Measurements from ENCODE around the gene USH1C. TPM values are rescaled to one million over a fixed set of nuclear protein-coding genes. Genes with fewer than 3 reads are reported as not detected.

USH1C gene
- total RNA-seq, 1 donor from 2014 or later: not detected

DNA sequence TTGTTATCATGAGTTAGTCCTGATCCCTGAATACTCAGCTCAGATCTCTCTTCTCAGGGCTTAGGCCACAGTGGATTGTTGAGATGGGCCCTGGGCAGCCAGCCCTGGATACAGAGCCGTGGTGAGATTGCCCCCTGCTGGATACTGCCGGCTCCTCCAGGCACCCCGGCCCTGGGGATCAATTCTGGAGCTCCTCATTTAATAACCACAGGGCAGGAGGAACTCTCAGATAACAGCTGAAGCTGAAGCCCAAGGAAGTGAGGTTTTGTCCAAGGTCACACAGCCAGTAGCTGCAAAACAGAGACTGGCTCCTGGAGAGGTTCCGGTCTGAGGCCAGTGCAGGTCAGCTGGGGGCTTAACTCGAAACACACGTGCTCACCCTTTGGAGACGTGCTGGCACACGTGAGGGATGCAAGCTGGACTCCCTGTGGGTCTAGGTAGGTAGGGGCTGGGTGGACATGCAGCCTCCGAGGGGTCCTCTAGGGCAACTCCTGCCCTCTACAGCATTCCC lies 16.0 kb downstream of the USH1C start:
- no peak for DNase-seq (ENCODE audit: low spot score in 2 of 2)
- intact Hi-C loops (cut with DNase I): no loop called here
- H3K27ac ChIP-seq: no peak overlapping the region

DNA sequence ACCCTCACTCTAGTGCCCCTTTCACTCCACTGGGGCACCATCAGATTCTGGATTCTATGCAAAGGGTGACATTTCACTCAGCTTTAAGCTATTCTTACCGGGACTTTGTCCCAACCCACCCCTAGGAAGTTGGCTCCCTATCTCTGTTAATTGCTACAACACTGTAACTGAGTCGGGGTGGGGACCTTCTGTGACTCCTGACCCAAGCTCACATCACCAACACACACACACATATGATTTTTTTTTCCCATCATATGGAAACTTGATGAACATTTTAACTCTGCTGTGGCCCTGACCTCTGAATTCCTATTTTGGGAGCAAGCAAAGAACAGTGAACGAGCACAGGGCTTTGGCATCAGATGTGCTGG lies 16.6 kb downstream of the USH1C start:
- intact Hi-C loops (cut with DNase I): no loop called here
- DNase-seq (ENCODE audit: low spot score in 2 of 2): no peak

More for the DNA sequence above, 16.0 kb downstream of the USH1C start:
- no peak overlapping the region for H3K4me3 ChIP-seq
- no peaks in the 10 kb centered on the region for H3K9me3 ChIP-seq
- TF ChIP-seq, protein P1, sequence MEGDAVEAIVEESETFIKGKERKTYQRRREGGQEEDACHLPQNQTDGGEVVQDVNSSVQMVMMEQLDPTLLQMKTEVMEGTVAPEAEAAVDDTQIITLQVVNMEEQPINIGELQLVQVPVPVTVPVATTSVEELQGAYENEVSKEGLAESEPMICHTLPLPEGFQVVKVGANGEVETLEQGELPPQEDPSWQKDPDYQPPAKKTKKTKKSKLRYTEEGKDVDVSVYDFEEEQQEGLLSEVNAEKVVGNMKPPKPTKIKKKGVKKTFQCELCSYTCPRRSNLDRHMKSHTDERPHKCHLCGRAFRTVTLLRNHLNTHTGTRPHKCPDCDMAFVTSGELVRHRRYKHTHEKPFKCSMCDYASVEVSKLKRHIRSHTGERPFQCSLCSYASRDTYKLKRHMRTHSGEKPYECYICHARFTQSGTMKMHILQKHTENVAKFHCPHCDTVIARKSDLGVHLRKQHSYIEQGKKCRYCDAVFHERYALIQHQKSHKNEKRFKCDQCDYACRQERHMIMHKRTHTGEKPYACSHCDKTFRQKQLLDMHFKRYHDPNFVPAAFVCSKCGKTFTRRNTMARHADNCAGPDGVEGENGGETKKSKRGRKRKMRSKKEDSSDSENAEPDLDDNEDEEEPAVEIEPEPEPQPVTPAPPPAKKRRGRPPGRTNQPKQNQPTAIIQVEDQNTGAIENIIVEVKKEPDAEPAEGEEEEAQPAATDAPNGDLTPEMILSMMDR (IDR thresholded peaks at IDR 0.05): peak; percentile 27 to 52 (median 36)
- H3K36me3 ChIP-seq: no peaks in the 10 kb centered on the region
- H3K4me1 ChIP-seq: no peaks in the 10 kb centered on the region
- H3K27me3 ChIP-seq: no peaks in the 10 kb centered on the region

DNA sequence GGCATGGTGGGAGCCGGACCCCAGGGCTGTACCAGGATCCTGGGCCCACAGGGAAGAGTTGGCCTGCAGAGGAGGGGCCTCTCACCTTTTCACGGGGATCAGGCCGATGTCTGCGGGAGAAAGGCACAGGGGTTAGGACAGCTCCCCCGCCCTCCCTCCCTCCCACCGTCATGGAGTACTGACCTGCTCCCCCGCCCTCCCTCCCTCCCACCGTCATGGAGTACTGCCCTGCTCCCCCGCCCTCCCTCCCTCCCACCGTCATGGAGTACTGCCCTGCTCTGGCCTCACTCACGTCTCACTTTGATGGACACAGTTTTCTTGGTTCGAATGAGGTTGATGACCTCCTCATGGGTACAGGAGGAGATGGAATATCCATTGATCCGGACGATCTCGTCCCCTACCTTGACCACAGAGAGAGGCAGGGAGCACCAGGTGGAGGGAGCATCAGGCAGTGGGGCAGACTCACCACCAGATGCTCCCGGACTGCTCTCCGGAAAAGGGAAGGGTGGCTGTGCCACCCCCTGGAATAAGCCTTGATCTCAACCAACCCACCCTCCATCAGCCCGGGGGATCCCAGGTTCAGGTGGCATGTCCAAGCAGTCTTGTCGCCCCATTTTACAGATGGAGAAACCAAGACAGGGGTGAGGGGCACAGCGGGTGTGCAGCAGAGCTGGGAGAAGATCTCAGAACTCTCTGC lies 17.1 kb downstream of the USH1C start:
- no peak for DNase-seq (ENCODE audit: low spot score in 2 of 2)
- H3K27ac ChIP-seq: no peak overlapping the region
- H3K27me3 ChIP-seq: no peaks in the 10 kb centered on the region
- intact Hi-C loops (cut with DNase I): no loop called here
- H3K36me3 ChIP-seq: no peaks in the 10 kb centered on the region
- no peaks in the 10 kb centered on the region for H3K4me1 ChIP-seq
- TF ChIP-seq, protein P1 (IDR thresholded peaks at IDR 0.05): no peak
- no peak overlapping the region for H3K4me3 ChIP-seq
- H3K9me3 ChIP-seq: no peaks in the 10 kb centered on the region

More for the DNA sequence above, 16.6 kb downstream of the USH1C start:
- H3K27me3 ChIP-seq: no peaks in the 10 kb centered on the region
- TF ChIP-seq, protein P1 (IDR thresholded peaks at IDR 0.05): no peak
- no peaks in the 10 kb centered on the region for H3K9me3 ChIP-seq
- no peaks in the 10 kb centered on the region for H3K36me3 ChIP-seq
- no peak overlapping the region for H3K27ac ChIP-seq
- no peak overlapping the region for H3K4me3 ChIP-seq
- no peaks in the 10 kb centered on the region for H3K4me1 ChIP-seq

DNA sequence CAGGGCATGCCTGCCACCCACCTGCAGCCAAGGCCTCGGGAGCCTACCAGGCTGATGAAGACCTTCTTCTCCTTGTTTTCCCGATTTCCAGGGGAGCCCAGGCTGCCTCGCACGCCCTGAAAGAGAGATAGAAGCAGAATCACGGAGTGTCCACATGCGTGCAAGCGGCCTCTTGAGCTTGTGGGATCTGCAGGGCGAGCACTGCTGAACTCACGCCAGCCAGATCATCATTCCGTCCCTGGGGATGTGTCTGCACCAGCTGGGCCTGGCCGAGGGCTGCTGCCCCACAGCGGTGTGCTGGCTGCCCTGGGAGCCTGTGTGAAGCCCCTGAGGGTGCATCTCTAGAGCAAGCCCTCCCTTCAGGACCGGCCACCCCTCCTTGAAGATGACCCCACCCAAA lies 17.9 kb downstream of the USH1C start:
- Histone ChIP-seq H3K36me3 (no peaks in the 10 kb centered on the region), H3K27me3 (no peaks in the 10 kb centered on the region), H3K4me3 (no peak overlapping the region), H3K9me3 (no peaks in the 10 kb centered on the region), H3K27ac (no peak overlapping the region), H3K4me1 (no peaks in the 10 kb centered on the region)
- TF ChIP-seq, protein P1 (IDR thresholded peaks at IDR 0.05): no peak
- DNase-seq (ENCODE audit: low spot score in 2 of 2): no peak
- intact Hi-C loops (cut with DNase I): no loop called here

DNA sequence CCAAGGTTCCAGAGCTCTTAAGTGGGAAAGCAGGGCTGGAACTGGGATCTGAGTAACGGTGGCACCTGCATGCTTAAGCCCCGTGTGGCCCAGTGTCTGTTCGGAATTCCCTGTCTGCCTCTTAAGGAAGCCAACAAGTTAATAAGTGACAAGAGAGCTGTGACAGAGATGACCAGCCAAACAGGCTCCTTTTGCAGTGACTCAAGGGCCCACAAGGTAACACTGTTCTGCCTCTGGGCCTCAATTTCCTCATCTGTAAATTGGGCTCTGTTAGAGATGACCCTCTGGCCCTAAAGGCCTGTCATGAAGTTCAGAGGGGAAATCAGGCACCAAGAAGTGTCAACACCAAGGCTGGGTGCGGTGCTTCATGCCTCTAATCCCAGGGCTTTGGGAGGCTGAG lies 18.6 kb downstream of the USH1C start:
- TF ChIP-seq, protein P1 (IDR thresholded peaks at IDR 0.05): no peak
- DNase-seq (ENCODE audit: low spot score in 2 of 2): no peak
- H3K4me3 ChIP-seq: no peak overlapping the region
- no peak overlapping the region for H3K27ac ChIP-seq
- no peaks in the 10 kb centered on the region for H3K36me3 ChIP-seq
- H3K9me3 ChIP-seq: no peaks in the 10 kb centered on the region
- intact Hi-C loops (cut with DNase I): no loop called here
- no peaks in the 10 kb centered on the region for H3K27me3 ChIP-seq
- no peaks in the 10 kb centered on the region for H3K4me1 ChIP-seq
